GM12878 (cell line): ENCODE data around the gene ZNF837. TPM values are rescaled to one million over a fixed set of nuclear protein-coding genes. Genes with fewer than 3 reads are reported as not detected.

Experiments
- ATAC-seq: fragments of 200-7000 bp; cut with Tn5 transposase; 3 replicates; pipeline ENCODE4 v1.9.1; 2020; ENCODE audit warnings: mild to moderate bottlenecking, moderate library complexity
- BruUV-seq: library from RNA; stranded (reverse); fragments of 400-500 nt; replicated peaks from 2 replicates; lab custom pipeline; 2021; lab: Mats Ljungman, UMichigan
- CTCF ChIA-PET: fragments of 300-600 bp; sonication (Branson Sonifier 250); formaldehyde crosslinking; extraction: SDS; loops from one replicate; lab custom pipeline; 2021; ENCODE audit warnings: inconsistent platforms; lab: Yijun Ruan, JAX
- POLR2A ChIA-PET: fragments of 350-600 bp; formaldehyde crosslinking; extraction: SDS; loops from one replicate; lab custom pipeline; 2021; ENCODE audit warnings: inconsistent platforms; lab: Charles Lee
- RAD21 ChIA-PET: fragments of 300-600 bp; sonication (Branson Sonifier 250); formaldehyde crosslinking; loops from one replicate; lab custom pipeline; 2023; ENCODE audit warnings: antibody characterized with exemption; ENCODE audit not compliant: unreplicated experiment; lab: Charles Lee
- SMC1A ChIA-PET: fragments of 300-600 bp; sonication (Branson Sonifier 250); formaldehyde crosslinking; loops from one replicate; lab custom pipeline; 2023; ENCODE audit not compliant: unreplicated experiment, uncharacterized antibody; lab: Charles Lee
- DNase-seq: peaks from one replicate; pipeline ENCODE4 v3.0.0-alpha.2; 2011; ENCODE audit warnings: low read depth, low spot score
- FAIRE-seq: peaks from 3 replicates; lab custom pipeline; 2011; peaks lifted over from hg19 to GRCh38; lab: Jason Lieb, UNC
- H2AFZ ChIP-seq: 2 replicates; pipeline ENCODE4 v1.6.0; 2011; ENCODE audit warnings: low read depth, low read length, control low read depth; ENCODE audit not compliant: control insufficient read depth
- H3K27ac ChIP-seq: 2 replicates; pipeline ENCODE4 v1.5.1; 2011; ENCODE audit warnings: control low read depth; ENCODE audit not compliant: control insufficient read depth, insufficient read depth
- H3K27me3 ChIP-seq, 2 experiments: replicated peaks in 1 of 2; 2 replicates each; pipeline versions ENCODE4 v1.6.0 to v1.6.1; 2011; ENCODE audit warnings: low read length in 1 of 2; ENCODE audit not compliant: control insufficient read depth in 2 of 2, insufficient read depth in 2 of 2
- H3K36me3 ChIP-seq, 2 experiments: 2 replicates each; pipeline ENCODE4 v1.5.1; 2011; ENCODE audit warnings: low read length in 1 of 2; ENCODE audit not compliant: control insufficient read depth in 2 of 2, insufficient read depth in 2 of 2
- H3K4me1 ChIP-seq: 2 replicates; pipeline ENCODE4 v1.6.1; 2011; ENCODE audit warnings: mild to moderate bottlenecking, low read length, moderate library complexity, mixed read lengths; ENCODE audit not compliant: control insufficient read depth, insufficient read depth
- H3K4me2 ChIP-seq: 2 replicates; pipeline ENCODE4 v1.6.0; 2011; ENCODE audit warnings: control low read depth; ENCODE audit not compliant: control insufficient read depth, insufficient read depth
- H3K4me3 ChIP-seq: fragments of 200-600 bp; sonication (generic); 2 replicates; pipeline ENCODE4 v1.5.1; 2016
- H3K79me2 ChIP-seq: 2 replicates; pipeline ENCODE4 v1.6.0; 2011; ENCODE audit warnings: low read length; ENCODE audit not compliant: control insufficient read depth, insufficient read depth
- H3K9ac ChIP-seq: 2 replicates; pipeline ENCODE4 v1.8.0; 2011; ENCODE audit warnings: low read length, control low read depth, mixed read lengths; ENCODE audit not compliant: control insufficient read depth, insufficient read depth
- H3K9me3 ChIP-seq: replicated peaks from 3 replicates; pipeline ENCODE4 v1.5.1; 2011; ENCODE audit warnings: mild to moderate bottlenecking, low read length; ENCODE audit not compliant: control insufficient read depth, insufficient read depth
- H4K20me1 ChIP-seq: 2 replicates; pipeline ENCODE4 v1.6.0; 2011; ENCODE audit not compliant: control insufficient read depth, insufficient read depth
- BMI1 ChIP-seq: fragments of 450-650 bp; IDR thresholded peaks from 2 replicates; pipeline ENCODE4 v1.6.1; 2016; ENCODE audit warnings: mild to moderate bottlenecking, moderate library complexity, borderline replicate concordance
- EGR1 ChIP-seq, 2 experiments: IDR thresholded peaks; 1 replicate in 1 of 2; 2 replicates in 1 of 2; pipeline ENCODE4 v1.6.1; 2011 to 2012; ENCODE audit warnings: low read depth in 2 of 2, low read length in 2 of 2, borderline replicate concordance in 1 of 2, mild to moderate bottlenecking in 1 of 2, moderate library complexity in 1 of 2
- FOXK2 ChIP-seq: fragments of 450-650 bp; IDR thresholded peaks from 2 replicates; pipeline ENCODE4 v1.6.1; 2017; ENCODE audit warnings: mild to moderate bottlenecking, moderate library complexity
- HDGF ChIP-seq: fragments of 450-650 bp; IDR thresholded peaks from 2 replicates; pipeline ENCODE4 v1.6.1; 2016; ENCODE audit warnings: antibody characterized with exemption
- SRF ChIP-seq, 2 experiments: IDR thresholded peaks; 2 replicates each; pipeline ENCODE4 v1.6.1; 2011; ENCODE audit warnings: low read depth in 2 of 2, low read length in 2 of 2, mild to moderate bottlenecking in 1 of 2, moderate library complexity in 1 of 2
- WGBS: methylation state at CpG from one replicate; pipeline ENCODE4 v1.1.6; 2016; ENCODE audit warnings: low lambda C conversion rate; ENCODE audit not compliant: insufficient replicate concordance, insufficient coverage; ENCODE audit errors: missing lambda C conversion rate; 5-methylcytosine and 5-hydroxymethylcytosine counted together
- in situ Hi-C: fragments of 300-500 bp; cut with MboI; formaldehyde crosslinking; loops from 9 replicates; pipeline ENCODE4 v1.14.3; 2018; ENCODE audit warnings: mixed read lengths
- intact Hi-C: fragments of 100-400 bp; cut with micrococcal nuclease; formaldehyde crosslinking; loops from one replicate; pipeline ENCODE4 v1.14.2; 2022; ENCODE audit not compliant: unreplicated experiment
- polyA plus RNA-seq, 11 experiments: library from polyadenylated mRNA; depleted of rRNA in 4 of 11; unstranded in 6 of 11; stranded (reverse) in 5 of 11; fragments of >200 nt; fragmentation: Nextera tagmentation in 4 of 11; fragmentation: Illumina TruSeq in 1 of 11; extraction: Ambion mirVana in 4 of 11; extraction: Trizol in 1 of 11; gene quantifications; 1 replicate in 1 of 11; 2 replicates in 10 of 11; pipeline versions ENCODE4 v1.2.1 to v1.2.3, GENCODE V29; 2011 to 2016; ENCODE audit warnings: inconsistent platforms in 2 of 11, missing spikeins in 2 of 11, low read depth in 1 of 11
- total RNA-seq, 4 experiments: library from RNA; depleted of rRNA in 3 of 4; stranded (reverse); fragments of >200 nt in 3 of 4; fragmentation: Illumina TruSeq in 1 of 4; extraction: Trizol in 1 of 4; gene quantifications; 2 replicates each; pipeline versions ENCODE4 v1.2.1 to v1.2.3, GENCODE V29; 2013 to 2021
- TF ChIP-seq, protein P1 (sequence below): fragments of 450-650 bp; IDR thresholded peaks from 2 replicates; pipeline ENCODE4 v1.6.1; 2017; ENCODE audit warnings: mild to moderate bottlenecking, moderate library complexity

ZNF837 gene
- total and polyA plus RNA-seq, 10 of the 15 experiments (the other 5 are each of a cell fraction or from before 2014, with no cell fraction given), result 0.07 to 2.9 (median 2.0) TPM; not detected in 2

DNA sequence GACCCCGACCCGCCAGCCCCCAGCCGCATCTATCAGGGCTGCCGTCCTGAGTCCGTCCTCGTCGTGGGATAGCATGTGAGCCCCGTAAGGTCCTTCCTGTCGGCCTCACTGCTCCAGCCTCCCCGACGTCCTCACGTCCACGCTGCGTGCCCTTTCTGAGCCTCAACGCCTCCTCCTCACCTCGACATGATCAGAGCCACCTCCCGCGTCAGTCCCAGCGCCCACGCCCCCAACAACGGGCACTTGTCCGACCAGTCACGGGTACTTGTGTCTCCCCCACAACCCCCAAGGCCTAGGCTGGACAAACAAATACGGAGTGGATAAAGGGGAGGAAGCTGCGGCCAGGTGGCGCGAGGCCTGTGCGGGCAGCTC lies 18.9 kb downstream of the ZNF837 start:
- Histone ChIP-seq H3K4me2 (peak overlapping the region; percentile 81), H3K9ac (peak overlapping the region; percentile 89), H3K36me3 (no peaks in the 10 kb centered on the region)
- RAD21 ChIA-PET, result interaction anchor here (0.5 to 2.3 kb wide), 11 partner anchors 14 to 137 kb away, joined by 3 to 18 read pairs (median 4); partner anchors contain the start of genes ZNF584 and ZNF837
- in situ Hi-C loops, result no loop called here
- peak; percentile 9 to 74; a peak in 2 of 4 replicates for TF ChIP-seq SRF (IDR thresholded peaks at IDR 0.05; ENCODE audit: low read depth in 2 of 2, low read length in 2 of 2)
- no peak for TF ChIP-seq BMI1
- TF ChIP-seq, protein P1, sequence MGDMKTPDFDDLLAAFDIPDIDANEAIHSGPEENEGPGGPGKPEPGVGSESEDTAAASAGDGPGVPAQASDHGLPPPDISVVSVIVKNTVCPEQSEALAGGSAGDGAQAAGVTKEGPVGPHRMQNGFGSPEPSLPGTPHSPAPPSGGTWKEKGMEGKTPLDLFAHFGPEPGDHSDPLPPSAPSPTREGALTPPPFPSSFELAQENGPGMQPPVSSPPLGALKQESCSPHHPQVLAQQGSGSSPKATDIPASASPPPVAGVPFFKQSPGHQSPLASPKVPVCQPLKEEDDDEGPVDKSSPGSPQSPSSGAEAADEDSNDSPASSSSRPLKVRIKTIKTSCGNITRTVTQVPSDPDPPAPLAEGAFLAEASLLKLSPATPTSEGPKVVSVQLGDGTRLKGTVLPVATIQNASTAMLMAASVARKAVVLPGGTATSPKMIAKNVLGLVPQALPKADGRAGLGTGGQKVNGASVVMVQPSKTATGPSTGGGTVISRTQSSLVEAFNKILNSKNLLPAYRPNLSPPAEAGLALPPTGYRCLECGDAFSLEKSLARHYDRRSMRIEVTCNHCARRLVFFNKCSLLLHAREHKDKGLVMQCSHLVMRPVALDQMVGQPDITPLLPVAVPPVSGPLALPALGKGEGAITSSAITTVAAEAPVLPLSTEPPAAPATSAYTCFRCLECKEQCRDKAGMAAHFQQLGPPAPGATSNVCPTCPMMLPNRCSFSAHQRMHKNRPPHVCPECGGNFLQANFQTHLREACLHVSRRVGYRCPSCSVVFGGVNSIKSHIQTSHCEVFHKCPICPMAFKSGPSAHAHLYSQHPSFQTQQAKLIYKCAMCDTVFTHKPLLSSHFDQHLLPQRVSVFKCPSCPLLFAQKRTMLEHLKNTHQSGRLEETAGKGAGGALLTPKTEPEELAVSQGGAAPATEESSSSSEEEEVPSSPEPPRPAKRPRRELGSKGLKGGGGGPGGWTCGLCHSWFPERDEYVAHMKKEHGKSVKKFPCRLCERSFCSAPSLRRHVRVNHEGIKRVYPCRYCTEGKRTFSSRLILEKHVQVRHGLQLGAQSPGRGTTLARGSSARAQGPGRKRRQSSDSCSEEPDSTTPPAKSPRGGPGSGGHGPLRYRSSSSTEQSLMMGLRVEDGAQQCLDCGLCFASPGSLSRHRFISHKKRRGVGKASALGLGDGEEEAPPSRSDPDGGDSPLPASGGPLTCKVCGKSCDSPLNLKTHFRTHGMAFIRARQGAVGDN, result peak; percentile 41; the same call in 1 of the 2 replicates
- no peak for TF ChIP-seq FOXK2
- 0 out of 3 replicates have a peak, but pooled peaks of 1 of the 2 experiments have one; percentile 41 for TF ChIP-seq EGR1 (IDR thresholded peaks at IDR 0.05; ENCODE audit: borderline replicate concordance in 1 of 2, low read depth in 2 of 2, low read length in 2 of 2)
- peak; percentile 19; the same call in 1 of the 2 replicates for TF ChIP-seq HDGF
- TF ChIP-seq, all 136 proteins: peak for 4
- ChIA-PET POLR2A (interaction anchor here (0.5 to 3.2 kb wide), 9 partner anchors 12 to 137 kb away, joined by 3 to 37 read pairs (median 6); partner anchors contain the start of genes ZNF446 and ZNF837), CTCF (interaction anchor here (1.7 to 2.2 kb wide), 4 partner anchors 14 to 179 kb away, joined by 4 to 13 read pairs (median 8); partner anchors contain the start of genes ZBTB45 and ZNF274), SMC1A (interaction anchor here (0.9 to 2.6 kb wide), 8 partner anchors 14 to 197 kb away, joined by 3 to 17 read pairs (median 4); partner anchors contain the start of genes CHMP2A and ZNF837)
- ATAC-seq, result peak; percentile 50
- Histone ChIP-seq H3K27ac (peak overlapping the region; percentile 86), H3K9me3 (no peaks in the 10 kb centered on the region), H3K4me1 (peaks cover 14% of the 10 kb centered on the region), H2AFZ (peak overlapping the region; percentile 97), H3K27me3 (no peaks in the 10 kb centered on the region), H3K79me2 (no peaks in the 10 kb centered on the region), H4K20me1 (no peaks in the 10 kb centered on the region), H3K4me3 (peak overlapping the region; percentile 79)
- DNase-seq, result no peak
- no TSS peak for BruUV-seq
- peak; percentile 66 for FAIRE-seq
- 23% methylated on average over 28 of the region's 28 CpGs for WGBS
- intact Hi-C loops, result loop anchor here (1.0 to 2.0 kb wide), 2 partner anchors 19 to 35 kb away; partner anchors contain the start of gene ZNF837
